Ascending aorta (tissue), 2 donors: ENCODE data around the gene LRRC28. TPM values are rescaled to one million over a fixed set of nuclear protein-coding genes. Genes with fewer than 3 reads are reported as not detected.

Source experiments
- DNase-seq, 2 donors: peaks; one replicate each; pipeline ENCODE4 v3.0.0-alpha.2; 2019; ENCODE audit warnings: low spot score in 2 of 2
- H3K27ac ChIP-seq, 2 donors: fragments of 200-600 bp; sonication (generic); one replicate each; pipeline ENCODE4 v1.5.1; 2016 to 2017; ENCODE audit warnings: mild to moderate bottlenecking in 1 of 2
- H3K27me3 ChIP-seq: fragments of 200-600 bp; sonication (generic); one replicate; pipeline ENCODE4 v1.5.1; 2017
- H3K36me3 ChIP-seq, 2 donors: fragments of 200-600 bp; sonication (generic); one replicate each; pipeline ENCODE4 v1.5.1; 2016
- H3K4me1 ChIP-seq, 2 donors: fragments of 200-600 bp; sonication (generic); one replicate each; pipeline ENCODE4 v1.5.1; 2016 to 2017; ENCODE audit warnings: mild to moderate bottlenecking in 1 of 2
- H3K4me3 ChIP-seq, 2 donors: fragments of 200-600 bp; sonication (generic); one replicate each; pipeline ENCODE4 v1.5.1; 2016 to 2017; ENCODE audit warnings: mild to moderate bottlenecking in 1 of 2
- H3K9me3 ChIP-seq, 2 donors: fragments of 200-600 bp; sonication (generic); one replicate each; pipeline ENCODE4 v1.5.1; 2016
- CTCF ChIP-seq, 3 experiments: fragments of 200-600 bp in 2 of 3; fragments of 450-650 bp in 1 of 3; sonication (generic) in 2 of 3; IDR thresholded peaks; one replicate each; pipeline ENCODE4 v1.5.1; 2016 to 2019; ENCODE audit warnings: antibody characterized with exemption in 3 of 3, mild to moderate bottlenecking in 1 of 3, moderate library complexity in 1 of 3
- intact Hi-C: fragments of 100-400 bp; cut with DNase I; formaldehyde crosslinking; loops from one replicate; pipeline ENCODE4 v1.15.1; 2023
- total RNA-seq: library from RNA; depleted of rRNA; stranded (reverse); fragments of >200 nt; gene quantifications from one replicate; pipeline ENCODE4 v1.1.0, GENCODE V29; 2016

LRRC28 gene
- total RNA-seq, 1 donor from 2014 or later = 24.2 TPM

DNA sequence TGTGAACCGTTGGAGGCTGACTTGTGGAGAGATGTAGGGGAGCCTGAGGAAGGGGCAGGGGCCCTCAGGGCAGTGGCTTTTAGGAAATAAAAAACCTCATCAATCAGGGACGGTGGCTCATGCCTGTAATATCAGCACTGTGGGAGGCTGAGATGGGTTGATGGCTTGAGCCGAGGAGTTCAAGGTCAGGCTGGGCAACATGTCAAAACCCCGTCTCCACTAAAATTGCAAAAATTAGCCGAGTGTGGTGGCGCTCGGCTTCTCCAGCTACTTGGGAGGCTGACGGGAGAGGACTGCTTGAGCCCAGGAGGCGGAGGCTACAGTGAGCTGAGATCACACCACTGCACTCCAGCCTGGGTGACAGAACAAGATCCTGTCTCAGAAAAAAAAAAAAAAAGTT, 9.5 kb upstream of the LRRC28 start:
- Histone ChIP-seq H3K4me1 (peaks cover 0 to 3% of the 10 kb centered on the region in 2 donors), H3K27ac (no peak overlapping the region), H3K27me3 (no peaks in the 10 kb centered on the region), H3K36me3 (peaks cover 8 to 14% of the 10 kb centered on the region in 2 donors), H3K9me3 (no peaks in the 10 kb centered on the region), H3K4me3 (no peak overlapping the region)
- DNase-seq = no peak
- no peak for TF ChIP-seq CTCF (IDR thresholded peaks at IDR 0.05)
- intact Hi-C loops = no loop called here

DNA sequence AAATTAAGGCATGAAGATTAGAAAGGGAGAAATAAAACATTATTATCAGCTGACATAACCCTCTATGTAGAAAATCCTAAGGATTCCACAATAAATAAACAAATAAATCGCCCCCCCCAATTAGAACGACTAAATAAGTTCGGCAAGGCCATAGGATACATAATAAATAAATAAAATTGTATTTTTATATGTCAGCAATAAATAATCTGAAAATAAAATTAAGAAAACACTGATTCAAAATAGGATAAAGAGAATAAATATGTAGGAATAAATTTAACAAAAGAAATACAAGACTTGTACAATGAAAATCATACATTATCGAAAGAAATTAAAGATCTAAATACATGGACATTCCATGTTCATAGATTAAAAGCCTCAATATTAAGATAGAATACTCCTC, 7.0 kb upstream of the LRRC28 start:
- DNase-seq = no peak
- Histone ChIP-seq H3K36me3 (peaks cover 8 to 10% of the 10 kb centered on the region in 2 donors), H3K4me1 (peaks cover 6 to 10% of the 10 kb centered on the region in 2 donors), H3K4me3 (no peak overlapping the region), H3K27me3 (no peaks in the 10 kb centered on the region), H3K27ac (no peak overlapping the region), H3K9me3 (no peaks in the 10 kb centered on the region)
- TF ChIP-seq CTCF (IDR thresholded peaks at IDR 0.05) = no peak
- intact Hi-C loops = no loop called here

- intact Hi-C loops = no loop called here
- Histone ChIP-seq H3K36me3 (no peaks in the 10 kb centered on the region), H3K27ac (no peak overlapping the region), H3K27me3 (no peaks in the 10 kb centered on the region), H3K4me3 (no peak overlapping the region), H3K4me1 (peaks cover 8 to 11% of the 10 kb centered on the region in 2 donors), H3K9me3 (no peaks in the 10 kb centered on the region)
- DNase-seq = no peak
- no peak for TF ChIP-seq CTCF (IDR thresholded peaks at IDR 0.05)
Measured at GRCh38 chr15:99247062-99247461, 4.2 kb upstream of the LRRC28 start.

DNA sequence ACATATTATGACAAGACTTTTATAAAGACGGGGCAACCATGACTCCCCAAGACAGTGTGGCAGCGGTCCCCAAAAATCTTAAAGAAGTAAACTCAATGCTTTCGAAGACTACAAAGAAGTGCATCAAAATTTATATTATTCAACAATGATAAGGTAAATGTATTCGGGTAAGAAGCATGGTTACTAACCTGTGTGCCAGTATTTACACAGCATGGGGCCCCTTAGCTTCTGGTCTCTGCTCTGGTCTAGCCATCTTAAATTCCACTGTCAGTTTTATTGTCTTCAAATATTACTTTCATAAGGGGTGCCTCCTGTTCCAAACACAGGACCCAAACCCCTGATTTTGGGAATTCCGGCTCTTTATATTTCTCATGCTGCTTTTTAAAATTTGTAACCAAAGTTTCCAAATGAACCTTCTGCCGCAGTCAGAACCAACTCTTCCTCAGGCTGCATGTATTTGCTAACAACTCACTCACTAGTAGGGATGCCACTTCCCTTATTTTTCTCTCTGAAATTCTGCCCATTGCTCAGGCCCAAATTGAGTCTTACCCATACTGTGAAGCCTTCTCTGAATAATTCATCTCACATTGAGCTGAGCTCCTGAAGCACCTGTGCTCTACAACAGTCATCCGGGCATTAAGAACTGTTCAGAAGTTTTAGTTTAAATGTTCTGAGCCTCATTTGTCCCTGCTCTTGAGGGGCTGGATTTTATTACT, 3.1 kb upstream of the LRRC28 start:
- Histone ChIP-seq H3K4me3 (peak overlapping the region; percentile 63 to 89), H3K36me3 (no peaks in the 10 kb centered on the region), H3K4me1 (peaks cover 8 to 17% of the 10 kb centered on the region in 2 donors), H3K27ac (no peak overlapping the region), H3K9me3 (no peaks in the 10 kb centered on the region), H3K27me3 (no peaks in the 10 kb centered on the region)
- DNase-seq = no peak
- no peak for TF ChIP-seq CTCF (IDR thresholded peaks at IDR 0.05)
- intact Hi-C loops = no loop called here

GRCh38 chr15:99249270-99249841, 1.9 kb upstream of the LRRC28 start, which contains the start of gene TTC23:
Gene TTC23 (minus strand): TSS chr15:99249581. CDS start chr15:99228712, 20,869 bp downstream.
- intact Hi-C loops = no loop called here
- peaks cover 8 to 14% of the 10 kb centered on the region in 2 donors for H3K4me1 ChIP-seq

More at GRCh38 chr15:99249270-99249841, 1.9 kb upstream of the LRRC28 start, which contains the start of gene TTC23:
- Histone ChIP-seq H3K4me3 (peak within 1 kb of the TSS; percentile 63 to 89), H3K9me3 (no peaks in the 10 kb centered on the region), H3K27me3 (no peaks in the 10 kb centered on the region), H3K36me3 (no peaks in the 10 kb centered on the region), H3K27ac (peak within 1 kb of the TSS; percentile 89 to 90)
- peak in 1 of 2 donors; percentile 69 for DNase-seq
- no peak for TF ChIP-seq CTCF (IDR thresholded peaks at IDR 0.05)
